DLD1 (cell line): Measurements from ENCODE around the gene GABRD.
"Not testable (repeated sequence)": the region's sequence is repeated elsewhere in the genome, so short reads cannot be mapped to it uniquely, and the experiment has no call there.

ENCODE experiments used
- in situ Hi-C: cut with HindIII; loops from 2 replicates; pipeline ENCODE4 v1.10.0; 2017; ENCODE audit warnings: low sequenced_read_pairs

Gene GABRD, protein sequence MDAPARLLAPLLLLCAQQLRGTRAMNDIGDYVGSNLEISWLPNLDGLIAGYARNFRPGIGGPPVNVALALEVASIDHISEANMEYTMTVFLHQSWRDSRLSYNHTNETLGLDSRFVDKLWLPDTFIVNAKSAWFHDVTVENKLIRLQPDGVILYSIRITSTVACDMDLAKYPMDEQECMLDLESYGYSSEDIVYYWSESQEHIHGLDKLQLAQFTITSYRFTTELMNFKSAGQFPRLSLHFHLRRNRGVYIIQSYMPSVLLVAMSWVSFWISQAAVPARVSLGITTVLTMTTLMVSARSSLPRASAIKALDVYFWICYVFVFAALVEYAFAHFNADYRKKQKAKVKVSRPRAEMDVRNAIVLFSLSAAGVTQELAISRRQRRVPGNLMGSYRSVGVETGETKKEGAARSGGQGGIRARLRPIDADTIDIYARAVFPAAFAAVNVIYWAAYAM

DNA sequence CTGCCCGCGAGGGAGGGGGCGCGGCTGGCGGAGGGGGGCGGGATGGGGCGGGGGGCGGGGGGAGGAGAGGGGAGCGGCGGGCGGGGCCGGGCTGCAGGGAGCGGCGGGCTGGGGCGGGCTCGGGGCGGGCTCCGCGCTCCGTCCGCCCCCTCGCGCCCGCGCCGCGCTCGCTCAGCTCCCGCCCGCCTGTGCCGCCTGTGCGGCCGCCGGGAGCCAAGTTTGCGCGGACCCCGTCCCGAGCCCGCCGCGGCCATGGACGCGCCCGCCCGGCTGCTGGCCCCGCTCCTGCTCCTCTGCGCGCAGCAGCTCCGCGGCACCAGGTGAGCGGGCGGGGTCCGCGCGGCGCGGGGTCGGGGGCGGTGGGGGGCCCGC lies at the start of gene GABRD:
Gene GABRD, plus strand, starts transcription at position 174 of the 372 bp plus-strand sequence. Its CDS starts 79 bp downstream, at position 253.
- in situ Hi-C loops = no loop called here

DNA sequence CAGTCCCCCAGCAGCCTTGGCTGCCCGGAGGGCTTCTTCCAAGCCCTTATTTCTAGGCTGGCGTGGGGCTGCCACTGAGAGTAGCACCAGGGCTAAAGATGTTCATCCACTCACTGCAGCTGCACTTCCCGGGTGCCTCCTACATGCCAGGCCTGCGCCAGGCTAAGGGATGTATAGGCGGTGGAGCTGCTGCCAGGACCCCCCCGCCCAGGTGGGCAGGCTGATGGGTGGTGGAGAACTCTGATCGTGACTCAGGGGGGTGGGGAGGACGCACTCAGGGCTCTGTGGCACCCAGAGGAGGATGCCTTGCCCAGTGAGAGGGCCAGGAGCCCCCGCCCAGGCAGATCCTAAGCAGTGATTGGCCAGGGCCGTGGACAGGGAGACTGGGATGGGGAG lies 49.6 kb upstream of the GABRD start:
- in situ Hi-C loops = no loop called here

DNA sequence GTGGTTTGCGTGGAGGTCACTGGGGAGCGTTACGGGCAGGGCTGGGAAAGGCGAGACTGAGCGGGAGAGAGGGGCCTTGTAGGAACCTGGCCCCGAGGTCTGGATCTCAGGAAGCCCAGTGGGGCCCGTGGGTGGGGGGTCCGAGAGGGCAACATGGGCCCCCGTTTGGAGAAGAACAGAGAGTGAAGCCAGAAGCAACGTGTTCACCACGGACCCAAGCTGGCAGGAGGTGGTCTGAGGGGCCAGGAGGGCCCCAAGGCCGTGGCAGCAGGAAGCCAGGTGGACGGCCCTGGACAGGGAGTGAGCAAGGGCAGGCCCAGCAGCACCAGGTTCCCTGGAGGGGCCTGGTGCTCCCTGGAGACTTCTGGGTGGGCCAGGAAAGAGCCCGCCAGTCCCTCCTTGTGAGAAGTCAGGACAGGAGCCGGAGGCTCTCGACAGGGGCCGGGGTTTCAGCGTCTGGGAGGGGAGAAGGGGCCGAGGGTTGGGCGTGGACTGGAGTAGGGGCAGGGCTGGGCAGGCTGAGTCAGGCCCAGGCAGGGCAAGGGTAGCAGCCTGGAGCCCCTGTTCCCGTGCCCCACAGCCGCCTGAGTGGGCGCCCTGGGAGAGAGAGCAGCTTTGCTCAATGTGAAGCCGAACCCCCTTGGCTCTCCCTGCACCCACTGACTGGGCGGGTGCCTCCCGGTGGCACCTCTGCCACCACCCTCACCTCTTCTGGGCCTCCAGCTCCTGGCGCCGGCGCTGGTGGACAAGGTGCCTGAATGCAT lies 49.0 kb upstream of the GABRD start:
- in situ Hi-C loops = no loop called here

DNA sequence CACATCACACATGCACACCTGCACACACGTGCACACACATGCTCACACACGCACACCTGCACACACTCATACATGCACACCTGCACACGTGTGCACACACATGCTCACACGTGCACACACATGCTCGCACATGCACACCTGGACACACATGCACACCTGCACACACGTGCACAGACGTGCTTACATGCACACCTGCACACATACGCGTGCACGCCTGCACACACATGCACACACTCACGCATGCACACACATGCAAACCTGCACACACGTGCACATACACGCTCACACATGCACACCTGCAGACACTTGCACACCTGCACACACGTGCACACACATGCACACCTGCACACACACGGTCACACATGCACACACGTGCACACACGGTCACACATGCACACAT lies 48.1 kb upstream of the GABRD start:
- in situ Hi-C loops = no loop called here

DNA sequence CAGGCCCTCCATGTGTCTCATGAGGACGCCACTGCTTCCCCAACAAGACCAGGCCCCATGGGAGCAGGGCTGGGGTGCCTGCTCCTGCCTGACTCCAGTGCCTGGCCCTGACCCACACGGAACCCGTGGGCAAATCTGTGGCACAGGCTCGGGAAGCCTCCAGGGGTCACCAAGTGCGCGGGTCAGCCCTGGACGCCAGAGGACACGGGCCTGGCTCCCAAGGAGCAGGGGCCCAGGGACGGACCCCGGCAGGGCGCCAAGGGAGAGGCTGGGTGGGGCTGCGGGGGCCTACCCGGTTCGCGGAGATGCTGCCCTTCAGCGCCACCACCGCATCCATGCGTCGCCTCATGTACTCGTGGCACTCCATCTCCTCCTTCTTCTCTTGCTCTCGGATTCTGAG lies 47.5 kb upstream of the GABRD start:
- in situ Hi-C loops = no loop called here

DNA sequence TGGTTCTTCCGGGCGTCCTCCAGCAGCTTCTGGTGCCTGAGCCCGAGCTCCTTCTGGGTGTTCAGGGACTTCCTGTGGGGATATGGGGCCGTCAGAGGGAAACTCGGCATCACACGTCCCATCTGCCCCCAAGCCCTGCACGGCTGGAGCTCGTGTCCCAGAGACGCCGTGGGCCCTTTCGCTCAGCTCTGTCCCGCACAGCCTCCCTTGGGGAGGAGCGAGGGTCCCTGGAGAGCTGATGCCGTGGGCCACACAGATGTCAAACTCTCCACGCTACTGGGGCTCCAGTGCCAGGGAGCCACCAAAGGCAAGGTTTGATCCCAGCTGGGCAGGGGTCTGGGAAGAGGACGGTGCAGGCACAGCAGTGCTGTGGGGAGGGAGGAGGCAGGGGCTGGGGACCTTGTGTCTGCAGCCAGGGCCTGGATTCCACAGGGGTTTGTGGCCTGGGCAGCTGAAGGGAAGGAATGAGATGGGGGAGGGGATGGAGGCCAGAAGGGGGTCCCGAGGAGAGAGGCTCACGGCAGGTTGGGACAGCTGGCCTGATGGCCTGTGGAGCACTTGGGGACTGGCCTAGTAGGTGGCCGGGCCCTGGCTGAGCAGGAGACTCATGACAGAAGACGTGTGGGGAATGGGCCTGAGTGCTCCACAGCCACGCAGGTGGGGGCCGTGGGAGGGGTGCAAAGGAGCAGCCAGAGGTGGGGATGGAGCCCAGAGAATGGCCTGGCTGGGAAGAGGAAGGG lies 46.0 kb upstream of the GABRD start:
- in situ Hi-C loops = no loop called here

DNA sequence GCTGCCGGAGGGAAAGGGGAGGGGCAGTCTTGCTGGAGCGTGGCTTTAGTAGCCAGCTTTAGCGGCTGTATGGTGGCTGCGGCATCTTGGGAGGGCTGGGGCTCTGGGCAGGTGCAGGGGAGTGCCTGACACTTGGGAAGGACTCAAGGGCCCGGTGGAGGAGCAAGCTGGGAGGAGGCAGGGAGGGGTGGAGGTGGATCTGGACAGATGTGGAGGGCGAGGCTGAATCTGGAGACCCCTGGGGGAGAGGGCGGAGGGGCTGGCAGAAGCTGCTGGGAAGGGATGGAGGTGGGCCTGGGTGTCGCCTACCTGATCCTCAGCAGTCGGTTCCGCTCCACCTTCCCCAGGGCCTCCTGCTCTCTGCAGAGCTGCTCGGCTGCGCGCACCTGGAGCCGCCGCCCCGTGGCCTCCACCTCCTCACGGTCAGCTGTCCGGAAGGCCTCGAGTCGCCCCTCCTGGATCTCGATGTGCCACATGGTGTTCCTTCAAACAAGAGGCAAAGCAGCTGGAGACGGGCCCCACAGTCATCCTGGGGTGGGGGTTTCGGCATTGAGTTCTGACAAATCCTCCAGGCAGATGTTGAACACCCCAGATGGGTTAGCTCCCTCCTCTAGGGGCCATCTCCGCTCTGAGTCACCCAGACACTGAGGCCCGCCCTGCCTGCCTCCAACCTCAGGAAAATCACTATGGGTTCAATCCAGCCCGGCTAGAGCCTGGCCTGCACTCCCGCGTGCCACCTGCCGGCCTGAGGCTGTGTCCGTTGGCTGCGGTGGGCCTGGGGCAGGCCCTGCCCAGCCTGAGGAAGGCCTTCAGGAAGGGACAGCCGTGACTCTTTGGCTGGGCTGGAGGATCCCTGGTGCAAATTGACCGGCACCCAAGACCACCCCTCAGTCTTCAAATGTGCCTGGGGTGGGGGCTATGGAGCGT lies 45.2 kb upstream of the GABRD start:
- in situ Hi-C loops = no loop called here

DNA sequence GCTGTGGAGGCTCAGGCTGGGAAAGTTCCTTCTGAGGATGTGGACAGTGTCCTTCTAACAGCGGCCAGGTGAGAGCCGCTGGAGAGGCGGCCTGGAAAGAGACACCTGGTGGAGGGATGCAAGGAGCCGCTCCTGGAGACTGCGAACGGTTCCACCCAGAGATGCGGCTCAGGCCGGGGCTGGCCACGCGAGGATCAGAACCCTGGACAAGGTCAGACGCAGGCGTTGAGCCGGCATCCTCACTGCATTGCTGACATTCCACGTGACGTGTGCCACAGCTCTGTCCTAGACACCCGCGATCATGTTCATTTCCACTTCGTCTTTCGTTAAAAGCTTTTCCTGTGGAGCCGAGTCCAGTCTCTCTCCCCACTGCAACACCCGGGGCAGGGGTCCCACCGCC lies 44.3 kb upstream of the GABRD start:
- in situ Hi-C loops = no loop called here

DNA sequence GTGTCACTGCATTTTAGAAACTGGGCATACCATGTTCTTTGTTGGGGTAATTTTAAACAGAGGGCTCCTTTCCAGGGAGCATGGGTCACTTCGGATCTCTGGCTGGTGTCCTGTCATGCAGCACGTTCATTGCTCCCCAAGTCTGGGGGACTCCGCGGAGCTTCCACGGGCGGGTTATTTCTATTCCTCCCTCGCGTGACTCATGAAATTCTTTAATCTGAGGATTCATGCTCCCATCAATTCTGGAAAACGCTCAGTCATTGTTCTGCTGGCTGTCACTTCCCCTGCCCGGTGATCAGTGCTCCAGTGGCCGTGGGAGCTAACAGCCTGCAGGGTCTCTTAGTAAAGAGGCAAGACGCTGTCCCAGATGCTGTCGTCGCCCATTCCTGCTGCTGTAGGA lies 43.6 kb upstream of the GABRD start:
- in situ Hi-C loops = no loop called here

DNA sequence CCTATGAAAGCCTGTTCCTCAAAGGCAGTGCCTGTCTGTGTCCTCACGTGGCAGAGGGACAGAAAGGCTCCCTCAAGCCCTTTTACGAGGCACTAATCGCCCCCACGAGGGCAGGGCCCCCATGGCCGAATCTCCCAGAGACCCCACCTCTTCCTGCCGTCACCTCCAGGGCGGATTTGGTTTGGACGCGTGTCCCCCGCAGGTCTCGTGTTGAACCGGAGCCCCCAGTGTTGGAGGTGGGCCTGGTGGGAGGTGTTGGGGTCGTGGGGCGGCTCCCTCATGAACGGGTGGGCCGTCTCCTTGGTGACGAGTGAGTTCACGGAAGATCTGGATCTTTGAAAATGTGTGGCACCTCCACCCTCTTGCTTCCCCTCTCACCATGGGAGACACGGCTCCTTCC lies 43.1 kb upstream of the GABRD start:
- in situ Hi-C loops = no loop called here

DNA sequence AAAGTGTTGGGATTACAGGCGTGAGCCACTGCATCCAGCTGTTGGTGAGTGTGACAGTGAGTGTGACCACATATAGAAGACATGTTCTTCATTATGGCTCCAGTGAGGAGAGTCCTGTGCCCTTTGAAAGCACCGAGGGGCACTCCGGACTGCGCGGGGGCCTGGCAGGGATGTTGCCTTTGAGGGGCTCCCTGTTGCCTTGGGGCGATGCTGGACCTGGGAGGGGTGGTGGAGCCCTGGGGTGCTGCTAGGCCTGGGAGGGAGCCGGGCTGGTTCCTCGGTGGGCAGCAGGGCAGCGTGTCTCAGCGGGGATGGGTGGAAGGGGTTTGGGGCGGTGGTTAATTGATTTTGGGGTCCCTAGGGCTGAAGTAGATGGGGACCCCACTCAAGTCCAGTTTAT lies 41.0 kb upstream of the GABRD start:
- in situ Hi-C loops = no loop called here

DNA sequence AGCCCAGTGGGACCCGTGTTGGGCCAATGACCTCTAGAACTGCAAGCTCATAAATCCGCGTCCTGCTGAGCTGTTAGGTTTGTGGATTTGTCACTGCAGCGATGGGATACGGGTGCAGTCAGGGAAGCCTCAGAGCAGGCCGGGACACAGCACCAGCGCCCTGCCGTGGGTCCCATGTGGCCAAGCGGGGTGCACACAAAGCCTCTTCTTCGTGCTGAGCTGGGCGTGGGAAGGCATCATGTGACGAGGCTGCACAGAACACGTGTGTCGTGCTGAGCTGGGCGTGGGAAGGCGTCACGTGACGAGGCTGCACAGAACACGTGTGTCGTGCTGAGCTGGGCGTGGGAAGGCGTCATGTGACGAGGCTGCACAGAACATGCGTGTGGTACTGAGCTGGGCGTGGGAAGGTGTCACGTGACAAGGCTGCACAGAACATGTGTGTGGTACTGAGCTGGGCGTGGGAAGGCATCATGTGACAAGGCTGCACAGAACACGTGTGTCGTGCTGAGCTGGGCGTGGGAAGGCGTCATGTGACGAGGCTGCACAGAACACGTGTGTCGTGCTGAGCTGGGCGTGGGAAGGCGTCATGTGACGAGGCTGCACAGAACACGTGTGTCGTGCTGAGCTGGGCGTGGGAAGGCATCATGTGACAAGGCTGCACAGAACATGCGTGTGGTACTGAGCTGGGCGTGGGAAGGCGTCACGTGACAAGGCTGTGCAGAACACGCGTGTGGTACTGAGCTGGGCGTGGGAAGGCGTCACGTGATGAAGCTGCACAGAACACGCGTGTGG lies 40.3 kb upstream of the GABRD start:
- in situ Hi-C loops = not testable (repeated sequence)

DNA sequence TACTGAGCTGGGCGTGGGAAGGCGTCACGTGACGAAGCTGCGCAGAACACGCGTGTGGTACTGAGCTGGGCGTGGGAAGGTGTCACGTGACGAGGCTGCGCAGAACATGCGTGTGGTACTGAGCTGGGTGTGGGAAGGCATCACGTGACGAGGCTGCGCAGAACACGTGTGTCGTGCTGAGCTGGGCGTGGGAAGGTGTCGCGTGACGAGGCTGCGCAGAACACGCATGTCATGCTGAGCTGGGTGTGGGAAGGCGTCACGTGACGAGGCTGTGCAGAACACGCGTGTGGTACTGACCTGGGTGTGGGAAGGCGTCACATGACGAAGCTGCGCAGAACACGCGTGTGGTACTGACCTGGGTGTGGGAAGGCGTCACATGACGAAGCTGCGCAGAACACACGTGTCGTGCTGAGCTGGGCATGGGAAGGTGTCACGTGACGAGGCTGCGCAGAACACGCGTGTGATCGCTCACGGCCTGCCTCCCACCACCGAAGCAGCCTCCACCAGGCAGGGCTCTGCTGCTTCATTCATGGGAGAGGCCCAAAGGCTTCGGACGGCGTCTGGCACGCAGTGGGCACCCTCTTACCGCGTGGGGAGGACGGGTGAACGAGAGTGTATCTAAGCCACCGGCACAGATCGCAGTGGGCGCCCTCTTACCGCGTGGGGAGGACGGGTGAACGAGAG lies 39.5 kb upstream of the GABRD start:
- in situ Hi-C loops = no loop called here

DNA sequence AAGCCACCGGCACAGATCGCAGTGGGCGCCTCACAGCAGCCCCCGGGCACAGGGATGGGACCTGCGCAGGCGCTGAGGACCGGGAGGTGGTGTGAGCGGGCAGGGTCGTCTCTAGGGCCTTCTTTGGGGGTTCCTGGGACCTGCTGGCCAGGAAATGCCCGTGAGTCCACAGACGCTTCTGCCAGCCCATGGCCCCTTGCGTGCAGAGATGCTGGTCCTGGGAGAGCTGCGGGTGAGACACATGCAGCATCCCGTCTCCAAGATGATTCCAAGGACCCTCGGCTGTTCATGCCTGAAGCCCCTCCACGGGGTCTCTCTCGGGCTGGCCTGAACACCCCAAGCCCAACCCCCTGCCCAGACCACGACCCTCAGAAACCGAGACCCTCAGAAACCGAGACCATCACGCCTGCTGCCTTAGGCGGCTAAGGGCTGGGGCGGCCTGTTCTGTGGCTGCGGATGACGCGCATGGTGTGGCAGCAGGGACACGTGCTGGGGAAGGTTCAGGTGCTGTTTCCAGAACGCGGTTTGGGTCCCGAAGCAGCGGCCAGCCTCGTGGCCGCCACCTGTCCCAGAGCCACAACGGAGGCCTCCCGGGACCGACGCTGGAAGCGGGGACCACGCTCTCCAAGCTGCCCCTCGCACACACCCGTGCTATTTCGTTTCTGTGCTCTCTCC lies 38.5 kb upstream of the GABRD start:
- in situ Hi-C loops = no loop called here

DNA sequence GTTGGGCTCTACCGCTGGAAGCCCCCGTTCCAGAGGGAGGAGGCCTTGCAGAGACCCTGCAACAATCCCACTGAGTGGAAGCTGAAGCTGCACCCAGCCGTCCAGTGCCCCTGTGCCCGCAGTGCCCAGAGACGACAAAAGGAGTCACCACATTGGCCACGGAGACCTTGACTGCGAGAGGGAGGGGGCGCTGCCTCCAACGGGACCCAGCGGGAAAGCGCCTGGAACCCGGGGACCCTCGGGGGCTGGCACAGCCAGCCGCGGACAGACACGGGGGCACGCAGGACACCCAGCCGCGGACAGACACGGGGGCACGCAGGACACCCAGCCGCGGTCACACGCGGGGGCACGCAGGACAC lies 38.0 kb upstream of the GABRD start:
- in situ Hi-C loops = no loop called here

DNA sequence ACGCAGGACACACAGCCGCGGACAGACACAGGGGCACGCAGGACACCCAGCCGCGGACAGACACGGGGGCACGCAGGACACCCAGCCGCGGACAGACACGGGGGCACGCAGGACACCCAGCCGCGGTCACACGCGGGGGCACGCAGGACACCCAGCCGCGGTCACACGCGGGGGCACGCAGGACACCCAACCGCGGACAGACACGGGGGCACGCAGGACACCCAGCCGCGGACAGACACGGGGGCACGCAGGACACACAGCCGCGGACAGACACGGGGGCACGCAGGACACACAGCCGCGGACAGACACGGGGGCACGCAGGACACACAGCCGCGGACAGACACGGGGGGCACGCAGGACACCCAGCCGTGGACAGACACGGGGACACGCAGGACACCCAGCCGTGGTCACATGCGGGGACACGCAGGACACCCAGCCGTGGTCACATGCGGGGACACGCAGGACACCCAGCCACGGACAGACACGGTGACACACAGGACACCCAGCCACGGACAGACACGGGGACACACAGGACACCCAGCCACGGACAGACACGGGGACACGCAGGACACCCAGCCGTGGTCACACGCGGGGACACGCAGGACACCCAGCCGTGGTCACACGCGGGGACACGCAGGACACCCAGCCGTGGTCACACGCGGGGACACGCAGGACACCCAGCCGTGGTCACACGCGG lies 37.4 kb upstream of the GABRD start:
- in situ Hi-C loops = not testable (repeated sequence)

DNA sequence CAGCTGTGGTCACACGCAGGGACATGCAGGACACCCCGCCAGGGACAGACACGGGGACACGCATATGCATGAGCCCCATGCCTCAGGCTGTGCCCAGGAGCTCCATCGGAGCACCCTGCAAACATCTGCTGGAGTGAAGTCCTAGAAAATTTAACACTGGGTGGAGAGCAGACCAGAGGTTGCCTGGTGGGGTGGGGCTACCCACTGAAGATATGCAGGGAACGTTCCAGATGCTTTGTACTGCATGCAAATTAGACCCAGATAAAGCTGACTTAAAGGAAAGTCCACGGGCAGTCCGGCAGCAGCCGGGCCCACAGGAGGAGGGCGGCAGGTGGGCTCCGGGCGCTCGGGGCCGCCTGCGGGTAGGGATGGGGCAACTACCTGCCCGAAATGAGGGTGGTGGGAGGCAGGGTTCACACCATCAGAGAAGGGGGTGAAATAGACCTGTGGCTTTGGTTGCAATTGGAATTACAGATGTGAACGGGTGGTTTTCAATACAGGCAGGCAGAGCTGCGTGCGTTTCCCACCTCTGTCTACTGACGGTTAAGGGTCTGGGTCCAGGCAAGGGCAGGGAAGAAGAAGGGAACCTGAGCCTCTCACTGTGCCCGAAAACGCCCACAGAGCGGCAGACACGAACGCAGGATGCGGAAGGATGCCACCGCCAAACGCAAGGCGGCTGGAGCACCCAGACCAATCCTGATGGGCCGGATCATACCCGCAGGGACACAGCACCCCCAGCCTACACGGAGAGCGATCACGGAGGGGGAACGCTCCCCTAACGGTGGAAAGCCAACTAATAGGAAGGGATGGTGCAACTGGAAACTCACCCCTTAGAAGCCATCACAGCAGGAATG lies 36.5 kb upstream of the GABRD start:
- in situ Hi-C loops = no loop called here
